ENCODE results near the gene SAFB. TPM values are rescaled to one million over a fixed set of nuclear protein-coding genes. Genes with fewer than 3 reads are reported as not detected.

The SAFB gene
- total and polyA plus RNA-seq, 2 of the 13 experiments (the other 11 are each of a cell fraction or from before 2014, with no cell fraction given): 21.0 to 28.4 TPM

GRCh38 chr19:5622465-5623396, at the start of gene SAFB, which contains the start of gene SAFB2 (continued):
- peak; percentile 85 for TF ChIP-seq DBP (CRISPR knock-in tag; IDR thresholded peaks at IDR 0.05; ENCODE audit: not compliant biosample characterization)
- TF ChIP-seq BATF2 (CRISPR knock-in tag; IDR thresholded peaks at IDR 0.05): no peak
- TF ChIP-seq SOX5 (CRISPR knock-in tag; IDR thresholded peaks at IDR 0.05; ENCODE audit: borderline replicate concordance): peak; percentile 9; the same call in 1 of the 2 replicates
- TF ChIP-seq TBX2 (CRISPR knock-in tag; IDR thresholded peaks at IDR 0.05; ENCODE audit: borderline replicate concordance): peak; percentile 81
- peak; percentile 86; the same call in 1 of the 2 replicates for TF ChIP-seq BRCA1 (CRISPR knock-in tag; IDR thresholded peaks at IDR 0.05)
- no peak for TF ChIP-seq JDP2 (CRISPR knock-in tag; IDR thresholded peaks at IDR 0.05; ENCODE audit: borderline replicate concordance)
- TF ChIP-seq HNRNPK (IDR thresholded peaks at IDR 0.05; ENCODE audit: low read depth, low read length, poor library complexity, severe bottlenecking): peak; percentile 7
- TF ChIP-seq KAT8 (CRISPR knock-in tag; IDR thresholded peaks at IDR 0.05): peak; percentile 95
- peak; percentile 66; the same call in 1 of the 2 replicates for TF ChIP-seq SMYD3 (CRISPR knock-in tag; IDR thresholded peaks at IDR 0.05)
- TF ChIP-seq MTA1 (CRISPR knock-in tag; IDR thresholded peaks at IDR 0.05; ENCODE audit: borderline replicate concordance): no peak
- TF ChIP-seq TSC22D2 (CRISPR knock-in tag; IDR thresholded peaks at IDR 0.05; ENCODE audit: borderline replicate concordance): peak; percentile 87; the same call in 1 of the 2 replicates
- TF ChIP-seq ARID4A (CRISPR knock-in tag; IDR thresholded peaks at IDR 0.05; ENCODE audit: borderline replicate concordance): peak; percentile 94
- TF ChIP-seq ZBTB21 (CRISPR knock-in tag; IDR thresholded peaks at IDR 0.05): no peak
- no peak for TF ChIP-seq MTERF4 (CRISPR knock-in tag; IDR thresholded peaks at IDR 0.05)
- no peak for TF ChIP-seq ZNF629 (CRISPR knock-in tag; conservative IDR thresholded peaks at IDR 0.05)
- no peak for TF ChIP-seq TCF7L2 (IDR thresholded peaks at IDR 0.05; ENCODE audit: low read depth, low read length)
- TF ChIP-seq ZSCAN20 (CRISPR knock-in tag; IDR thresholded peaks at IDR 0.05; ENCODE audit: borderline replicate concordance): peak; percentile 58
- peak; percentile 94 for TF ChIP-seq CREB3 (CRISPR knock-in tag; IDR thresholded peaks at IDR 0.05)
- TF ChIP-seq SKI (IDR thresholded peaks at IDR 0.05; ENCODE audit: partially characterized antibody): no peak
- no peak for TF ChIP-seq ZNF839 (CRISPR knock-in tag; IDR thresholded peaks at IDR 0.05; ENCODE audit: borderline replicate concordance)
- TF ChIP-seq GABPA (IDR thresholded peaks at IDR 0.05; ENCODE audit: low read depth, low read length): no peak
- TF ChIP-seq GABPA (CRISPR knock-in tag; IDR thresholded peaks at IDR 0.05; ENCODE audit: low read depth): peak; percentile 77
